Natural killer cell (primary cell): ENCODE results near the gene HOXA2. TPM values are rescaled to one million over a fixed set of nuclear protein-coding genes. Genes with fewer than 3 reads are reported as not detected.
A peak's percentile ranks its signal among the peaks of the same experiment; 100 is the strongest.

Experiments used
- ATAC-seq, 3 donors: fragments of 150-1000 bp in 2 of 3; fragments of 200-7000 bp in 1 of 3; cut with Tn5 transposase; 1 replicate in 1 of 3; 2 replicates in 2 of 3; pipeline ENCODE4 v1.10.0; 2021; ENCODE audit warnings: mild to moderate bottlenecking in 2 of 3, moderate library complexity in 2 of 3
- DNase-seq, 2 donors: peaks; one replicate each; pipeline versions ENCODE4 v3.0.0 to v3.0.0-alpha.2; 2013 to 2021; ENCODE audit warnings: mixed read lengths in 1 of 2
- H3K27ac ChIP-seq: one replicate; pipeline ENCODE4 v1.5.1; 2013; ENCODE audit warnings: mild to moderate bottlenecking, low read length
- H3K27me3 ChIP-seq: one replicate; pipeline ENCODE4 v1.6.1; 2013; ENCODE audit warnings: low read length; ENCODE audit not compliant: control insufficient read depth, insufficient read depth
- H3K36me3 ChIP-seq: one replicate; pipeline ENCODE4 v1.6.1; 2013; ENCODE audit warnings: low read length; ENCODE audit not compliant: control insufficient read depth, insufficient read depth
- H3K4me1 ChIP-seq: one replicate; pipeline ENCODE4 v1.6.1; 2013; ENCODE audit warnings: low read length; ENCODE audit not compliant: control insufficient read depth, insufficient read depth
- H3K4me3 ChIP-seq: one replicate; pipeline ENCODE4 v1.5.1; 2013; ENCODE audit warnings: low read length
- H3K9me3 ChIP-seq: one replicate; pipeline ENCODE4 v1.6.1; 2013; ENCODE audit warnings: low read length; ENCODE audit not compliant: control insufficient read depth, insufficient read depth
- H3K27ac Mint-ChIP-seq, 2 donors: one replicate each; pipeline ENCODE4 v1.8.0; 2022; ENCODE audit warnings: mild to moderate bottlenecking in 2 of 2, mixed read lengths in 2 of 2, moderate library complexity in 1 of 2
- H3K27me3 Mint-ChIP-seq, 2 donors: one replicate each; pipeline ENCODE4 v1.8.0; 2022; ENCODE audit warnings: low read depth in 2 of 2, mixed read lengths in 2 of 2
- H3K36me3 Mint-ChIP-seq: one replicate; pipeline ENCODE4 v1.8.0; 2022; ENCODE audit warnings: mixed read lengths
- H3K4me1 Mint-ChIP-seq, 2 donors: one replicate each; pipeline ENCODE4 v1.8.0; 2022; ENCODE audit warnings: mixed read lengths in 2 of 2
- H3K4me3 Mint-ChIP-seq: one replicate; pipeline ENCODE4 v1.8.0; 2022; ENCODE audit warnings: mild to moderate bottlenecking, moderate library complexity, mixed read lengths
- H3K9me3 Mint-ChIP-seq, 2 donors: one replicate each; pipeline ENCODE4 v1.8.0; 2022; ENCODE audit warnings: mixed read lengths in 2 of 2
- CTCF ChIP-seq: fragments of 200-600 bp; IDR thresholded peaks from one replicate; pipeline ENCODE4 v1.8.0; 2022; ENCODE audit warnings: antibody characterized with exemption
- WGBS: methylation state at CpG from one replicate; pipeline ENCODE4 v1.1.7; 2013; ENCODE audit warnings: missing lambda C conversion rate; ENCODE audit not compliant: insufficient coverage; 5-methylcytosine and 5-hydroxymethylcytosine counted together
- intact Hi-C: fragments of 100-400 bp; cut with micrococcal nuclease; formaldehyde crosslinking; loops from one replicate; pipeline ENCODE4 v1.14.2; 2022
- total RNA-seq, 4 donors: library from RNA; stranded (reverse); fragments of 120-200 nt in 1 of 4; gene quantifications; one replicate each; pipeline versions ENCODE4 v1.2.3 to v1.2.4, GENCODE V29; 2013 to 2022

Gene HOXA2
- total RNA-seq, 3 donors from 2014 or later (not counting 1 experiment from before 2014, with no cell fraction given): not detected

GRCh38 chr7:27147199-27148030, 44.9 kb upstream of the HOXA2 start, which contains the start of gene HOXA6:
Gene HOXA6 (minus strand): TSS chr7:27147774. CDS start chr7:27147749, 25 bp downstream.
- WGBS: 21% methylated on average over 63 of the region's 63 CpGs
- peaks cover 57 to 60% of the 10 kb centered on the region in 2 donors for H3K27me3 Mint-ChIP-seq
- Histone ChIP-seq H3K9me3 (no peaks in the 10 kb centered on the region), H3K4me3 (peak within 1 kb of the TSS; percentile 4), H3K27ac (no peak within 1 kb of the TSS), H3K27me3 (peaks cover 51% of the 10 kb centered on the region), H3K36me3 (no peaks in the 10 kb centered on the region), H3K4me1 (peaks cover 49% of the 10 kb centered on the region)
- peak within 1 kb of the TSS; percentile 83 for H3K4me3 Mint-ChIP-seq
- intact Hi-C loops: no loop called here
- H3K27ac Mint-ChIP-seq: no peak within 1 kb of the TSS
- no peak for TF ChIP-seq CTCF
- DNase-seq (peak in 1 of 2 donors; percentile 6), ATAC-seq (no peak)
- peaks cover 22 to 35% of the 10 kb centered on the region in 2 donors for H3K4me1 Mint-ChIP-seq
- no peaks in the 10 kb centered on the region for H3K9me3 Mint-ChIP-seq
- H3K36me3 Mint-ChIP-seq: no peaks in the 10 kb centered on the region

GRCh38 chr7:27146491-27147198, 44.2 kb upstream of the HOXA2 start:
- no peak for DNase-seq

GRCh38 chr7:27145914-27146412, 43.5 kb upstream of the HOXA2 start:
- Histone ChIP-seq H3K4me3 (no peak overlapping the region), H3K27ac (no peak overlapping the region), H3K27me3 (peaks cover 36% of the 10 kb centered on the region), H3K36me3 (no peaks in the 10 kb centered on the region), H3K9me3 (no peaks in the 10 kb centered on the region), H3K4me1 (peaks cover 35% of the 10 kb centered on the region)
- intact Hi-C loops: no loop called here
- DNase-seq (no peak), ATAC-seq (no peak)
- TF ChIP-seq CTCF: no peak
- H3K4me1 Mint-ChIP-seq: peaks cover 8 to 23% of the 10 kb centered on the region in 2 donors
- H3K4me3 Mint-ChIP-seq: no peak overlapping the region
- whole genome bisulfite sequencing: 93% methylated on average over 10 of the region's 11 CpGs
- no peak overlapping the region for H3K27ac Mint-ChIP-seq
- peaks cover 52 to 55% of the 10 kb centered on the region in 2 donors for H3K27me3 Mint-ChIP-seq
- no peaks in the 10 kb centered on the region for H3K36me3 Mint-ChIP-seq
- no peaks in the 10 kb centered on the region for H3K9me3 Mint-ChIP-seq

More at GRCh38 chr7:27146491-27147198, 44.2 kb upstream of the HOXA2 start:
- Histone ChIP-seq H3K36me3 (no peaks in the 10 kb centered on the region), H3K4me1 (peaks cover 42% of the 10 kb centered on the region), H3K4me3 (no peak overlapping the region), H3K27me3 (peaks cover 43% of the 10 kb centered on the region), H3K27ac (no peak overlapping the region), H3K9me3 (no peaks in the 10 kb centered on the region)
- no peak overlapping the region for H3K27ac Mint-ChIP-seq
- ATAC-seq: no peak
- no peaks in the 10 kb centered on the region for H3K36me3 Mint-ChIP-seq
- peaks cover 14 to 30% of the 10 kb centered on the region in 2 donors for H3K4me1 Mint-ChIP-seq
- 91% methylated on average over 5 of the region's 5 CpGs for WGBS
- H3K27me3 Mint-ChIP-seq: peaks cover 55 to 58% of the 10 kb centered on the region in 2 donors
- no peaks in the 10 kb centered on the region for H3K9me3 Mint-ChIP-seq
- H3K4me3 Mint-ChIP-seq: peak overlapping the region; percentile 45
- no peak for TF ChIP-seq CTCF
- intact Hi-C loops: no loop called here
